AG04450 (cell line): ENCODE data around the gene KRT6A. TPM values are rescaled to one million over a fixed set of nuclear protein-coding genes. Genes with fewer than 3 reads are reported as not detected.
"Not testable (repeated sequence)": the region's sequence is repeated elsewhere in the genome, so short reads cannot be mapped to it uniquely, and the experiment has no call there.

ENCODE experiments used
- CTCF ChIA-PET: fragments of 300-600, 350-600 bp; formaldehyde crosslinking; extraction: SDS; loops from one replicate; lab custom pipeline; 2022; ENCODE audit warnings: antibody characterized with exemption, inconsistent platforms; lab: Charles Lee
- POLR2A ChIA-PET: fragments of 350-600 bp; formaldehyde crosslinking; extraction: SDS; loops from one replicate; lab custom pipeline; 2021; ENCODE audit warnings: antibody characterized with exemption, inconsistent platforms; lab: Yijun Ruan, JAX
- DNase-seq: peaks from one replicate; pipeline ENCODE4 v3.0.0-alpha.2; 2011; ENCODE audit warnings: low read depth, low spot score
- H3K27ac ChIP-seq: one replicate; pipeline ENCODE4 v1.5.1; 2012; ENCODE audit warnings: low read depth, low read length, control low read depth
- H3K27me3 ChIP-seq: one replicate; pipeline ENCODE4 v1.6.0; 2012; ENCODE audit warnings: low read length; ENCODE audit not compliant: control insufficient read depth, insufficient read depth
- H3K4me3 ChIP-seq: 2 replicates; pipeline ENCODE4 v1.5.1; 2011; ENCODE audit warnings: mild to moderate bottlenecking, low read depth, low read length, control low read depth
- H3K9me3 ChIP-seq: 2 replicates; pipeline ENCODE4 v1.5.1; 2012; ENCODE audit warnings: low read length; ENCODE audit not compliant: control insufficient read depth, insufficient read depth
- CTCF ChIP-seq: IDR thresholded peaks from 2 replicates; pipeline ENCODE4 v1.5.1; 2011; ENCODE audit warnings: low read depth, low read length, control low read depth, inconsistent platforms
- polyA plus RNA-seq: library from polyadenylated mRNA; depleted of rRNA; stranded (reverse); fragments of >200 nt; gene quantifications from 2 replicates; pipeline ENCODE4 v1.2.3, GENCODE V29; 2011

The KRT6A gene
- polyA plus RNA-seq, 1 experiment, result not detected

GRCh38 chr12:52502877-52503276 is 9.8 kb upstream of the KRT6A start:
- no peak overlapping the region for H3K4me3 ChIP-seq
- no peak for TF ChIP-seq CTCF
- no peaks in the 10 kb centered on the region for H3K27me3 ChIP-seq
- POLR2A ChIA-PET, result no interaction called here
- CTCF ChIA-PET, result interaction anchor here (1.6 kb wide), 1 partner anchor 130 kb away, joined by 4 read pairs; no protein-coding TSS in a partner anchor
- no peak overlapping the region for H3K27ac ChIP-seq
- H3K9me3 ChIP-seq, result no peaks in the 10 kb centered on the region
- no peak for DNase-seq

- Histone ChIP-seq H3K27ac (no peak overlapping the region), H3K9me3 (no peaks in the 10 kb centered on the region), H3K4me3 (no peak overlapping the region), H3K27me3 (no peaks in the 10 kb centered on the region)
- no peak for TF ChIP-seq CTCF
- ChIA-PET POLR2A (no interaction called here), CTCF (interaction anchor here (1.6 kb wide), 1 partner anchor 129 kb away, joined by 4 read pairs; no protein-coding TSS in a partner anchor)
- no peak for DNase-seq
Observed at GRCh38 chr12:52501490-52501889, 8.4 kb upstream of the KRT6A start.

GRCh38 chr12:52500574-52500973 is 7.5 kb upstream of the KRT6A start:
- DNase-seq, H3K27ac ChIP-seq, H3K4me3 ChIP-seq, POLR2A ChIA-PET, H3K9me3 ChIP-seq, H3K27me3 ChIP-seq: not testable (repeated sequence)
- CTCF ChIA-PET, result interaction anchor here (1.7 kb wide), 1 partner anchor 128 kb away, joined by 9 read pairs; no protein-coding TSS in a partner anchor

- no peaks in the 10 kb centered on the region for H3K9me3 ChIP-seq
- ChIA-PET POLR2A (no interaction called here), CTCF (interaction anchor here (1.7 kb wide), 1 partner anchor 128 kb away, joined by 9 read pairs; no protein-coding TSS in a partner anchor)
- H3K27ac ChIP-seq, result no peak overlapping the region
- no peaks in the 10 kb centered on the region for H3K27me3 ChIP-seq
- DNase-seq, result no peak
- H3K4me3 ChIP-seq, result no peak overlapping the region
- no peak for TF ChIP-seq CTCF
Observed at GRCh38 chr12:52499806-52500560, 6.9 kb upstream of the KRT6A start.

- no peak overlapping the region for H3K27ac ChIP-seq
- no peak overlapping the region for H3K4me3 ChIP-seq
- H3K27me3 ChIP-seq, result peaks cover 6% of the 10 kb centered on the region
- no peaks in the 10 kb centered on the region for H3K9me3 ChIP-seq
- ChIA-PET CTCF (interaction anchor here (1.7 kb wide), 1 partner anchor 127 kb away, joined by 9 read pairs; no protein-coding TSS in a partner anchor), POLR2A (no interaction called here)
- no peak for DNase-seq
- TF ChIP-seq CTCF, result no peak
Observed at GRCh38 chr12:52498946-52499345, 5.9 kb upstream of the KRT6A start.
